SK-N-SH (cell line): ENCODE data around the gene PTCRA. TPM values are rescaled to one million over a fixed set of nuclear protein-coding genes. Genes with fewer than 3 reads are reported as not detected.

Experiments used
- GABPA ChIP-seq: IDR thresholded peaks from 2 replicates; pipeline ENCODE4 v1.4.0; 2012; ENCODE audit warnings: low read depth, mild to moderate bottlenecking
- MXI1 ChIP-seq: IDR thresholded peaks from 2 replicates; pipeline ENCODE4 v1.6.1; 2012; ENCODE audit warnings: mild to moderate bottlenecking, low read depth, low read length, improper control_type of control experiment
- SIN3A ChIP-seq: IDR thresholded peaks from 2 replicates; pipeline ENCODE4 v1.6.1; 2012; ENCODE audit warnings: low read depth, mild to moderate bottlenecking, low read length, moderate library complexity, borderline replicate concordance
- polyA plus RNA-seq, 3 experiments: library from polyadenylated mRNA; depleted of rRNA; stranded (reverse); fragments of >200 nt; gene quantifications; 2 replicates each; pipeline ENCODE4 v1.2.3, GENCODE V29; 2012

PTCRA gene
- polyA plus RNA-seq, 1 of the 3 experiments (the other 2 are of a cell fraction) = not detected

DNA sequence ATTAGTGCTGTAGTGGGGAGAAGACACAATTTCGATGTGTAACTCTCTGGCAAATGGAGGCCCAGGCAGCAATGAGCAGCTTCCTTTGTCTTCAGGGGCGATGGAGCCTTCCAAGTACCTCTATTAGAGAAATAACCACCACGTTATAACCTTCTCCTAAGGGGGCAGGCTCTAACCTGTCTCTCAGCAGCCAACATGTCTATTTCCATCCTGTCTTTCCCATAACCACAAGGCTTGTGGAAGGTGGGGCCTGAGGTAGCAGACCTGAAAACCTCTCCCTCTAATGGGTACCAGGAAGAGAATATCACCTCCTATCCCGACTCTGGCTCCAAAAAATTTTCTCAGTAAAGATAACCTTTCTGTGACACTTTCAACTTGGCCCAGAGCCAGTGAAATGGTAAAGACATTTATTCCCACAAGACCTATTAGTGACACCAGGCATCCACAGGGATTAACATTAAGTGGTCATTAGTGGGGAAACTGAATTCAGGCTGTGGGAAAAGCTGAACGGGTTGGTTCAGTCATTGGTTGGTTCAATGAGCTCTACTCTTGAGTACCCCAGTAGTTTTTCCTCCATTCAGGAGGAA is 59.2 kb downstream of the PTCRA start (continued):
- TF ChIP-seq SIN3A = no peak
- no peak for TF ChIP-seq MXI1
- no peak for TF ChIP-seq GABPA

Other genes with a start within 250 kb of the PTCRA start
- not detected in 2 replicates for gene PRPH2, start 193.5 kb upstream of the PTCRA start, polyA plus RNA-seq (2012; rRNA removed)
- 12.7 and 18.2 TPM in 2 replicates for gene TBCC, start 169.9 kb upstream of the PTCRA start, polyA plus RNA-seq (2012; rRNA removed)
- 5.1 and 6.6 TPM in 2 replicates for gene BICRAL, start 134.0 kb upstream of the PTCRA start, polyA plus RNA-seq (2012; rRNA removed)
- 22.1 and 28.7 TPM in 2 replicates for gene RPL7L1, start 36.4 kb upstream of the PTCRA start, polyA plus RNA-seq (2012; rRNA removed)
- gene CNPY3, start 13.4 kb downstream of the PTCRA start, polyA plus RNA-seq (2012; rRNA removed) = 59.2 and 77.5 TPM in 2 replicates
- gene GNMT, start 44.7 kb downstream of the PTCRA start, polyA plus RNA-seq (2012; rRNA removed) = 1.4 and 2.0 TPM in 2 replicates
- gene PEX6, start 63.1 kb downstream of the PTCRA start, polyA plus RNA-seq (2012; rRNA removed) = 12.5 and 15.3 TPM in 2 replicates
- 37.6 and 38.6 TPM in 2 replicates for gene PPP2R5D, start 68.5 kb downstream of the PTCRA start, polyA plus RNA-seq (2012; rRNA removed)
- 160 and 171 TPM in 2 replicates for gene MEA1, start 97.9 kb downstream of the PTCRA start, polyA plus RNA-seq (2012; rRNA removed)
- 59.1 and 74.1 TPM in 2 replicates for gene KLHDC3, start 98.2 kb downstream of the PTCRA start, polyA plus RNA-seq (2012; rRNA removed)
- gene RRP36, start 105.6 kb downstream of the PTCRA start, polyA plus RNA-seq (2012; rRNA removed) = 60.5 and 64.8 TPM in 2 replicates
- 46.9 and 59.6 TPM in 2 replicates for gene CUL7, start 137.8 kb downstream of the PTCRA start, polyA plus RNA-seq (2012; rRNA removed)
- 43.0 and 64.7 TPM in 2 replicates for gene MRPL2, start 143.4 kb downstream of the PTCRA start, polyA plus RNA-seq (2012; rRNA removed)
- 17.5 and 22.0 TPM in 2 replicates for gene KLC4, start 143.6 kb downstream of the PTCRA start, polyA plus RNA-seq (2012; rRNA removed)
- 93.7 and 105 TPM in 2 replicates for gene PTK7, start 160.3 kb downstream of the PTCRA start, polyA plus RNA-seq (2012; rRNA removed)